ENCODE data around the gene IL17D. TPM values are rescaled to one million over a fixed set of nuclear protein-coding genes. Genes with fewer than 3 reads are reported as not detected.

Gene IL17D
- total RNA-seq, 1 experiment from 2014 or later = 2.2 TPM

DNA sequence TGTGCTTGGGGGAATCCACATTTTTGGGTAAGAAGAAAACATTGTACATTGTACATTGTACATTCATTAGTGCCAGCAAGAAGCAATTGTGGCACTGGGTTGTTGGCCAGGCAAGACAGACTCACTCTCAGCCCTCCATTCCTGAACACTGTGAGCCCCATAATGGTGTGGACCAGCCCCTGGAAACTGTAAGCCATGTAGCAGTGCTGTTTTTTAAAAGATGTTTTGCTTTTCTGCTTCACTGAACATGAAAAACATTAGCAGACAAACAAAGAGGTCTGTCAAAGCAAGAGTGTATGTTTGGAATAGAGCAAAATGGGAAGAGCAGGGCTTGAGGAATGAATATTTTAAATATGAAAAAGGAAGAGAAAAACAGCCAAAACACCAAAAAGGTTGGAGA lies 39.1 kb upstream of the IL17D start:
- H3K4me3 Mint-ChIP-seq (ENCODE audit: unreplicated experiment) = no peak overlapping the region
- intact Hi-C loops (cut with micrococcal nuclease; ENCODE audit: unreplicated experiment) = no loop called here
- no peaks in the 10 kb centered on the region for H3K9me3 Mint-ChIP-seq (ENCODE audit: unreplicated experiment)
- H3K27ac Mint-ChIP-seq (ENCODE audit: unreplicated experiment) = no peak overlapping the region
- Histone ChIP-seq H3K9me3 (no peaks in the 10 kb centered on the region), H3K4me1 (peaks cover 9% of the 10 kb centered on the region; the same call in 1 of the 2 replicates), H3K27me3 (replicated peaks; ENCODE audit: control insufficient read depth, insufficient read depth, low read length) (no peaks in the 10 kb centered on the region), H3K4me3 (ENCODE audit: low read depth, low read length) (no peak overlapping the region), H3K36me3 (ENCODE audit: control insufficient read depth, insufficient read depth, low read length) (no peaks in the 10 kb centered on the region)
- CTCF ChIA-PET = interaction anchor here (0.5 kb wide), 1 partner anchor 47 kb away, joined by 5 read pairs; no protein-coding TSS in a partner anchor
- H3K36me3 Mint-ChIP-seq (ENCODE audit: insufficient read depth, unreplicated experiment) = no peaks in the 10 kb centered on the region
- TF ChIP-seq, protein P1, sequence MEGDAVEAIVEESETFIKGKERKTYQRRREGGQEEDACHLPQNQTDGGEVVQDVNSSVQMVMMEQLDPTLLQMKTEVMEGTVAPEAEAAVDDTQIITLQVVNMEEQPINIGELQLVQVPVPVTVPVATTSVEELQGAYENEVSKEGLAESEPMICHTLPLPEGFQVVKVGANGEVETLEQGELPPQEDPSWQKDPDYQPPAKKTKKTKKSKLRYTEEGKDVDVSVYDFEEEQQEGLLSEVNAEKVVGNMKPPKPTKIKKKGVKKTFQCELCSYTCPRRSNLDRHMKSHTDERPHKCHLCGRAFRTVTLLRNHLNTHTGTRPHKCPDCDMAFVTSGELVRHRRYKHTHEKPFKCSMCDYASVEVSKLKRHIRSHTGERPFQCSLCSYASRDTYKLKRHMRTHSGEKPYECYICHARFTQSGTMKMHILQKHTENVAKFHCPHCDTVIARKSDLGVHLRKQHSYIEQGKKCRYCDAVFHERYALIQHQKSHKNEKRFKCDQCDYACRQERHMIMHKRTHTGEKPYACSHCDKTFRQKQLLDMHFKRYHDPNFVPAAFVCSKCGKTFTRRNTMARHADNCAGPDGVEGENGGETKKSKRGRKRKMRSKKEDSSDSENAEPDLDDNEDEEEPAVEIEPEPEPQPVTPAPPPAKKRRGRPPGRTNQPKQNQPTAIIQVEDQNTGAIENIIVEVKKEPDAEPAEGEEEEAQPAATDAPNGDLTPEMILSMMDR (IDR thresholded peaks at IDR 0.05; ENCODE audit: insufficient read depth in 1 of 2, low read depth in 1 of 2, low read length in 1 of 2, severe bottlenecking in 1 of 2, unreplicated experiment in 1 of 2) = no peak
- no TSS peak for BruUV-seq (replicated peaks)
- POLR2A ChIA-PET = no interaction called here
- H3K4me1 Mint-ChIP-seq (ENCODE audit: low read depth, unreplicated experiment) = no peaks in the 10 kb centered on the region
- DNase-seq = no peak
- no peaks in the 10 kb centered on the region for H3K27me3 Mint-ChIP-seq (ENCODE audit: insufficient read depth, unreplicated experiment)

DNA sequence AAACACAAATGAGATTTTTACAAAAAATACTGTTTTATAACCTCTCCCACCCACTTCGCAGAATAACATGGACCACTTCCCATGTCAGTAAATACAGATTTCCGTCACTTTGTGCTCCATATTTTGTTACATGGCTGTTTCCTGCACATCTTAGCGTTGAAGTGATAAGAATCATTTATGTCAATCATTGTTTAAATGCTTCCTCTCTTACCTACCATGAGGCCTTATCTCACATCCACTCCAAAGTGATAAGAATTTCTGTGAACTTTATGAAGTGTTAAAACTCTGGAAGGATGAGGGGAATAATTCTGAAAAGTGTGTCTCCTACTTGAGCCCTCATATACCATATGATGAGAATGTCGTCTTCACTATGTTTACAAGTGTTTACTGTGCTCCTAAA lies 36.6 kb upstream of the IL17D start:
- intact Hi-C loops (cut with micrococcal nuclease; ENCODE audit: unreplicated experiment) = no loop called here

DNA sequence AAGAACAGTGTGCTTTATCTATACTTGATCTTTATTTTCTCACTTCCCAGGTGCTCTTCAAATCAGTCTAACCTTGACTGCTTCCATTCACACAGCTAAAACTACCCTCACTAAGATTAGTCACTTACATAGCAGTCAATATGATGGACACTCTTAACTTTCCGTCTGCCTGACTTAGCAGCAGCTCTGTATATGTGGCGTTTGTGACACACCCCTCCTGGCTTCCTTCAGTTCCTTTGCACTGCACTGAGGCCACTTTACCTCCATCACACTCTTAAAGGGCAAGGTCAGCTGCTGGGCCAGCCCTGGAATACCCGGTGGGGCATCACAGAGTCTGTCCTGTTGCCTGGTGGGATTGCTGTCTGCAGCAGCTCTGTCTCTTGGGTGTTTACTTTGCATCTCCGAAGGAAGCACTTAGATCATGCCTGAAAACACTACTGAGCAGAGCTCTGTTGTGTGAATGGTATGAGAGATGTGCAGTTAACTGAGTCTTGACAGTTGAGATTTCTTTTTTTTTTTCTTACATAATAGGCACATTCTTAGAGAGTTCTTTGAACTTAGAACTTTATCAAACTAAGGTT lies 35.6 kb upstream of the IL17D start:
- intact Hi-C loops (cut with micrococcal nuclease; ENCODE audit: unreplicated experiment) = no loop called here
- Mint-ChIP-seq H3K9me3 (ENCODE audit: unreplicated experiment) (no peaks in the 10 kb centered on the region), H3K4me1 (ENCODE audit: low read depth, unreplicated experiment) (no peaks in the 10 kb centered on the region), H3K27me3 (ENCODE audit: insufficient read depth, unreplicated experiment) (no peaks in the 10 kb centered on the region), H3K4me3 (ENCODE audit: unreplicated experiment) (no peak overlapping the region), H3K36me3 (ENCODE audit: insufficient read depth, unreplicated experiment) (no peaks in the 10 kb centered on the region), H3K27ac (ENCODE audit: unreplicated experiment) (no peak overlapping the region)
- Histone ChIP-seq H3K4me3 (ENCODE audit: low read depth, low read length) (no peak overlapping the region), H3K27me3 (replicated peaks; ENCODE audit: control insufficient read depth, insufficient read depth, low read length) (no peaks in the 10 kb centered on the region), H3K4me1 (peaks cover 9% of the 10 kb centered on the region; the same call in 1 of the 2 replicates), H3K36me3 (ENCODE audit: control insufficient read depth, insufficient read depth, low read length) (no peaks in the 10 kb centered on the region), H3K9me3 (no peaks in the 10 kb centered on the region)
- CTCF ChIA-PET = no interaction called here
- POLR2A ChIA-PET = no interaction called here
- TF ChIP-seq, protein P1 (IDR thresholded peaks at IDR 0.05; ENCODE audit: insufficient read depth in 1 of 2, low read depth in 1 of 2, low read length in 1 of 2, severe bottlenecking in 1 of 2, unreplicated experiment in 1 of 2) = no peak
- no TSS peak for BruUV-seq (replicated peaks)
- no peak for DNase-seq

More for the DNA sequence above, 36.6 kb upstream of the IL17D start:
- Histone ChIP-seq H3K4me3 (ENCODE audit: low read depth, low read length) (no peak overlapping the region), H3K9me3 (no peaks in the 10 kb centered on the region), H3K4me1 (peaks cover 9% of the 10 kb centered on the region; the same call in 1 of the 2 replicates), H3K36me3 (ENCODE audit: control insufficient read depth, insufficient read depth, low read length) (no peaks in the 10 kb centered on the region), H3K27me3 (replicated peaks; ENCODE audit: control insufficient read depth, insufficient read depth, low read length) (no peaks in the 10 kb centered on the region)
- Mint-ChIP-seq H3K4me1 (ENCODE audit: low read depth, unreplicated experiment) (no peaks in the 10 kb centered on the region), H3K9me3 (ENCODE audit: unreplicated experiment) (no peaks in the 10 kb centered on the region), H3K36me3 (ENCODE audit: insufficient read depth, unreplicated experiment) (no peaks in the 10 kb centered on the region), H3K4me3 (ENCODE audit: unreplicated experiment) (no peak overlapping the region), H3K27ac (ENCODE audit: unreplicated experiment) (no peak overlapping the region), H3K27me3 (ENCODE audit: insufficient read depth, unreplicated experiment) (no peaks in the 10 kb centered on the region)
- no peak for DNase-seq
- ChIA-PET CTCF (no interaction called here), POLR2A (no interaction called here)
- no TSS peak for BruUV-seq (replicated peaks)
- TF ChIP-seq, protein P1 (IDR thresholded peaks at IDR 0.05; ENCODE audit: insufficient read depth in 1 of 2, low read depth in 1 of 2, low read length in 1 of 2, severe bottlenecking in 1 of 2, unreplicated experiment in 1 of 2) = no peak

Measured in Caco-2 (cell line).